Cerebellar cortex (tissue), 1 donor: ENCODE measurements around the gene RALGAPB.
"Not testable (repeated sequence)": the region's sequence is repeated elsewhere in the genome, so short reads cannot be mapped to it uniquely, and the experiment has no call there.

Source experiments
- DNase-seq: peaks from one replicate; pipeline ENCODE4 v3.0.0-alpha.2; 2015; ENCODE audit warnings: low spot score

The RALGAPB gene

DNA sequence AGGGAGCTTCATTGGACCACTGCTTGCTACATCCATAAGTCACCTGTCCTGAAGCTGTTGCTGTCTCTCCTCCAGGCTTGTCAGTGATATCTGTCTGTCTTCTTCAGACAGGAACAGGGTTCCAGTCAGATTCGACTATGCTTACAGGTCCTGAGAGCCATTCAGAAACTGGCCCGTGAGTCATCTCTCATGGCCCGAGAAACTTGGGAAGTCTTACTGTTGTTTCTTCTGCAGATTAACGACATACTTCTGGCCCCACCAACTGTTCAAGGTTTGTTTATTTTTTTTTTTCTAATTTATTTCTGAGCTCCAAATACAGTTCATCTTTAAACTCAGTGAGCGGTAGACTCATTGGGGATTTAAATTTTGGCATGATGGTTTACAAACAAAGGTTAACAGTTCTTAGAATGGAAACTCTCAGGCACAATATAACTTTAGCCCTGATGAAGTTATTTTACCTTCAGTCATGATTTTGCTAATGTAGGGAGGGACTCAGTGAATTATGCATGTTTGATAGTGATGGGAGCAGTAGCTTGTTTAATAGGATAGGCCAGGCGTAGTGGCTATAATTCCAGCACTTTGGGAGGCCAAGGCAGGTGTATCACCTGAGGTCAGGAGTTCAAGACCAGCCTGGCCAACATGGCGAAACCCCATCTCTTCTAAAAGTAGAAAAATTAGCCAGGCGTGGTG is 24.7 kb downstream of the RALGAPB start:
- no peak for DNase-seq

DNA sequence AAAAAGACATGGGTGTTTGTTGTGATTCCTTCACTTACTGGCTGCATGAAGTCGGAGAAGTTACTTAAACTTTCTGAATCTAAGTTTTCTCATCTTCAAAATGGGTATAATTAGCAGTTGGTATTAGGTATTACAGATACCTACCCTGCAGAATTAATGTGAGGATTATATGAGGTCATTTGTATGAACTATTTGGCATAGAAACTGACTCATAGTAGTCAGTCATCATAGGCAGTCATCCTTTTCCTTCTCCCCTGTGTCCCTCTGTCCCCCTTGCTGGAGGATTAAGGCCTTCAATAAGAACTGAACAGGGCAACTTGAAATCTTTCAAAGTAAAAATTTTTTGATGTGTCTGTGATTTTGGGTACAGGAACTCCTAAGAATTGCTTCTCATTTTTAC is 26.3 kb downstream of the RALGAPB start:
- no peak for DNase-seq

DNA sequence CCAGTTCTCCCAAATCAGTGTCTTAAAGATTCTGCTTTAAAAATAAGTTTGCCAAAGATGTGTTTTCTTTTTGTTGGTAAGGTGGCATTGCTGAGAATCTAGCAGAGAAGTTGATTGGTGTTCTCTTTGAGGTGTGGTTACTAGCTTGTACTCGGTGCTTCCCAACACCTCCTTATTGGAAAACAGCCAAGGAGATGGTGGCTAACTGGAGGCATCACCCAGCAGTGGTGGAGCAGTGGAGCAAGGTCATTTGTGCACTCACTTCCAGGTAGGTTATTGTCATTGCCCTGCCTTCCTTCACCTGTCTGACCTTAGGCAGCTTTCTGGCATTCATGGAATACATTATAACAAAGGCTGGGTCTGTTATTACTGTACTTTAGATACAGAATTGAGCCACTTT is 26.7 kb downstream of the RALGAPB start:
- no peak for DNase-seq

DNA sequence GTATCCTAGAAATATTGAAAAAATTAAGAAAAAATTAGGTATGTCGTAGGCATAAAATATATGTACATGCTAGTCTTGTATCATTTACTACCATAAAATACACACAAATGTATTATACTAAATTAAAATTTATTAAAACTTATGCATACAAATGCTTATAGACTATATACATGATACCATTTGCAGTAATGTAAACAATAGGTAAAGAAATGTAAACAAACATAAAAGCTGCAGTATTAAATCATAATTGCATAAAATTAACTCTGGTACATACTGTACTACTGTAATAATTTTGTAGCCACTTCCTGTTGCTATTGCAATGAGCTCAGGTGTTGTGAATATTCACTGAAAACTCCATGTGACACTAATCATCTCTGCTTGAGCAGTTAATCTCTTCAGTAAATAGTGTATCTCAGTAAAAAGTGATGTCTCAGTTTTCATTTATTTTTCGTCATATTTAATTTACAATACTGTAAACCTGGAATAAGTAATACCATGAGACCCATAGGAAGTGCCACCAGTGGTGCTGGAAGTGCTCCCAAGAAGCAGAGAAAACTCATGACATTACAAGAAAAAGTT is 29.3 kb downstream of the RALGAPB start:
- no peak for DNase-seq

DNA sequence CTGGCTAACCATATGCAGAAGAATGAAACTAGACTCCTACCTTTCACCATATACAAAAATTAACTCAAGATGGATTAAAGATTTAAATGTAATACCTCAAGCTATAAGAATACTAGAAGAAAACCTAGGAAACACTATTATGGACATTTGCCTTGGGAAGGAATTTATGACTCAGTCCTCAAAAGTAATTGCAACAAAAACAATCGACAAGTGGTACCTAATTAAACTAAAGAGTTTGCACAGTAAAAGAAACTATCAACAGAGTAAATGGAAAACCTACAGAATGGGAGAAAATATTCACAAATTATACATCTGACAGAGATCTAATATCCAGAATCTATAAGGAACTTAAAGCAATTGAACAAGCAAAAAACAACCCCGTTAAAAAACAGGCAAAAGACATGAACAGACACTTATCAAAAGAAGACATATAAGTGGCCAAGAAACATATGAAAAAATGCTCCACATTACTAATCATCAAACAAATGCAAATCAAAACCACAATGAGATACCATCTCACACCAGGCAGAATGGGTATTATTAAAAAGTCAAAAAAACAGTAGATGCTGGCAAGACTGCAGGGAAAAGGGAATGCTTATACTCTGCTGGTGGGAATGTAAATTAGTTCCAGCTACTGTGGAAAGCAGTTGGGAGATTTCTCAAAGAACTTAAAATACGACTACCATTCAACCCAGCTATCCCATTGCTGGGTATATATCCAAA is 31.9 kb downstream of the RALGAPB start:
- no peak for DNase-seq

DNA sequence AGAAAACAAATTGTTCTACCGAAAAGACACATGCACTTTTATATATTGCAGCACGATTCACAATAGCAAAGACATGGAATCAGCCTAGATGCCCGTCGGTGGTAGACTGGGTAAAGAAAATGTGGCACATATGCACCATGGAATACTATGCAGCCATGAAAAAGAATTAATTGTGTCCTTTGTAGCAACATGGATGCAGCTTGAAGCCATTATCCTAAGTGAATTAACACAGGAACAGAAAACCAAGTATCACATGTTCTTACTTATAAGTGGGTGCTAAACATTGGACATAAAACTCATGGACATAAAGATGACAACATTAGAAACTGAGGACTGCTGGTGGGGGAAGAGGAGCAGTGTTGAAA is 32.4 kb downstream of the RALGAPB start:
- DNase-seq, result no peak

DNA sequence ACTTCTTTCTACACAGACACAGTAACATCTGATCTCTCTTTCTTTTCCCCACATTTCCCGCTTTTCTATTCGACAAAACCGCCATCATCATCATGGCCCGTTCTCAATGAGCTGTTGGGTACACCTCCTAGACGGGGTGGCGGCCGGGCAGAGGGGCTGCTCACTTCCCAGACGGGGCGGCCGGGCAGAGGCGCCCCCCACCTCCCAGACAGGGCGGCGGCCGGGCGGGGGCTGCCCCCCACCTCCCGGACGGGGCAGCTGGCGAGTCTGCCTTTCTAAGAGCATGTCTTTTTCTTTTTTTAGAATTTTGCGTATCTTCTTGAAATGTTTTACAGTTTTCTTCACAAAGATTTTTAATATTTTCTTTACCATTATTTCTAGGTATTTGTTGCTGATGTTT is 39.1 kb downstream of the RALGAPB start:
- not testable (repeated sequence) for DNase-seq

DNA sequence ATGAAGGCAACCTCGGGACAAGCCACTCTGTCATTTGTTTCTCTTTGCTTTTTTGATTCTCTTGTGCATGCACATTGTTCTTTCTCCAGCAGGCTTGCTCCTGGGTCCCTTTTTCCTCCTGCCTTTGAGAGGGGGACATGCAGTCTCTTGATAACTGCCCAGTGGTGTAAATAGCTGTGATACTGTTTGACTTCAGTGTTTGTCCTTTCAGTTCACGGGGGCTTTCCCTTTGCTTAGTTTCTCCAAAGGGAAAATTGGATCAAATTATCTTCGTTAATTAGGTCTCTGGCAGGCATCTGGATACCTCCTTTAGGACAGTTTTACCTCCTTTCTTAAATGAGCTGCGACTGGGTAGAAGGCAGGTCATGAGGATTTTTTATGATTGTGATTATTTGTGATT is 41.5 kb downstream of the RALGAPB start:
- no peak for DNase-seq

DNA sequence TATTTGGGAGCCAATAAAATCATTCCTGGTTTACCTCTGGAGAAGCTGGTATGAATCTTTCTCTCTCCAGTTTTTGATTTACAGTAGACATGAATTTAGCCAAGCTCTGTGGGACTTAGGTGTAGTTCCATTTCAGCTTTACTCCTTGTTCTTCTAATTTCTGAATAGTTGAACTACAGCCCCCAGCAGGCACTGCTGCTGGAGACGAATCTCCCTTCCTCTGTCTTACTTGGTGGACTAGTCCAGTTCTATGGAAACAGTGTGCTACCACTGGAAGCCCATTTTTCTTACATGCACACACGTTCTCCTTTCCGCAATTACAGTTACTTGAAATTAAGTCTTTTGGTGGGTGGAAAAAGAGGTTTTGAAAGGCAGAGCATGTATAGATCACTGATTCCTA is 42.3 kb downstream of the RALGAPB start:
- peak; percentile 32 for DNase-seq

DNA sequence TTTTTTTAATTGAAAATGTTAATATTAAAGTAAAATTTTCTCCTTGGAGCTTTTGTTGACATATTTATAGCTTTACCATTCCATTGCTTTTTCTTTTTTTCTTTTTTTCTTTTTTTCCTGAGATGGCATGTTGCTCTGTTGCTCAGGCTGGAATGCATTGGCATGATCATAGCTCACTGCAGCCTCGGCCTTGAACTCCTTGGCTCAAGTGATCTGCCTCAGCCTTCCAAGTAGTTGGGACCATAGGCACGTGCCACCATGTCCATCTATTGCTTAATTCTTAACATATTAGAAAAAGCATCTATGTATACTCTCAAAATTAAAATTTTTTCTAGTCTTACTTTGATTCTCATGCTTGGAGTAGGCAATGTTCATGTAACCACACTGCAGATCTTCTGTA is 43.0 kb downstream of the RALGAPB start:
- no peak for DNase-seq

DNA sequence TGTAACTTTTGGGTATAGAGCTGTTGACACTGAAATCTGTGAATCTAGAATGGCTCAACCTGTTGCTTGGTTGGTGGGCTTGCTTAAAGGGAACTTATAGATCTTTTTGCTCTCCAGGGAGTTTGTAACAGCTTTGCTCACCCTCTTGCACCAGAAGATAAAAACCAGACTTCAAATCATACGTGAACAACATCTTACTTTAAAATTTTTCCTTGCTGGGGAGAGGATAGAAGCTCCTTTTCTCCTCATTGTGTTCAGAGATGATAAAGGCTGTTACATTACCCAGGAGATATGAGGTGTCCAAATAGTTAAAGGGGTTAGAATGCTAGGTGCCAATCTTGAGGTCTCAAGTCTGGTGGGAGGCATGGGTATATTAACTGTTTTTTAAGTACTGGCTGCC is 46.8 kb downstream of the RALGAPB start:
- DNase-seq, result no peak

DNA sequence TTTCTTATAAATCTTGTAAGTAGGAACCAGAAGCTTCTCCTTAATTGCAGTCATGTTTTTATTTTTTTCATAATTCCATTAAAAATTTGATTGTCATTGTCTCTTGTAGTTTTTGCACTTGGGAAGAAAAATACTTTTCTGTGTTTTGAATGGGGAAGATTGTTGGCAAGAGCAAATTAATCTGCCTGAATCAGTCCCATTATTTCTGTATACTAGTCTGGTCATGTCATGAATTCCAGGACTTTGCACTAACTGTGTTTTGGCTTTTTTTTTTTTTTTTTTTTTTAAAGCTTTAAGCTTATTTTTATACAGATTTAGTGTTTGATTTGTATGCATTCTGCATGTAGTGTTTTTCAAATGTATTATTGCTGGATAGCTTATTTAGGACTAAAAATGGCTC is 47.6 kb downstream of the RALGAPB start:
- no peak for DNase-seq

DNA sequence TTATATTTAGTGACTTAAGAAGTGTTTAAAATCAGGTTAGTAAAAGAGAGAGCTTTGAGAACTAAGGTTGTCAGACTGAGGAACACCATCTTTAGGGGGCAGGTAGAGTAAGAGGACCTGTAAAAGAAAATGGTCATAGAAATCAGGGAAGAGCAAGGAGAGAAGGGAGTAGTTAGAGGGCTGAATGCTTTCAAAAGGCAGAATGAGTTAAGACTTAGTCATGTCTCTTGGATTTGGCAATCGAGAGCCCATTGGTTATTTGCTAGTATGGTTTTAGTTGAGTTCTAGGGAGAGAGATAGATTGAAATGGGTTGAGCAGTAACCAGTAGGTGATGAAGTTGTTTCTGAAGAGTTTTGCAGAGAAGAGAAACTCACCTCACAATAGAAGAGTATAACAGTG is 51.1 kb downstream of the RALGAPB start:
- no peak for DNase-seq

DNA sequence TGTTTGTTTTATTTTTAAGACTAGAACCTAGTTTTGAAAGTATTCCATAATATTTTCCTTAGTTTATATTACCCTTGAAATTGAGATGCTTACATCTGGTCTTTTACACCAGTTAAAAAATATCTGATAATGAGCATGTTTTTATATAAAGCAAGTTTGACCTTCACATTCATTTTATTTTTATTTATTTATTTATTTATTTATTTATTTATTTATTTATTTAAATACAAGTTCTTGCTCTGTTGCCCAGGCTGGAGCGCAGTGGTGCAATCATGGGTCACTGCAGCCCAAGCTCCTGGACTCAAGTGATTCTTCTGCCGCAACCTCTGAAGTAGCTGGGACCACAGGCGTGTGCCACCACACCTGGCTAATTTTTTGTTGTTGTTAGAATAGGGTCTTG is 55.5 kb downstream of the RALGAPB start:
- no peak for DNase-seq

DNA sequence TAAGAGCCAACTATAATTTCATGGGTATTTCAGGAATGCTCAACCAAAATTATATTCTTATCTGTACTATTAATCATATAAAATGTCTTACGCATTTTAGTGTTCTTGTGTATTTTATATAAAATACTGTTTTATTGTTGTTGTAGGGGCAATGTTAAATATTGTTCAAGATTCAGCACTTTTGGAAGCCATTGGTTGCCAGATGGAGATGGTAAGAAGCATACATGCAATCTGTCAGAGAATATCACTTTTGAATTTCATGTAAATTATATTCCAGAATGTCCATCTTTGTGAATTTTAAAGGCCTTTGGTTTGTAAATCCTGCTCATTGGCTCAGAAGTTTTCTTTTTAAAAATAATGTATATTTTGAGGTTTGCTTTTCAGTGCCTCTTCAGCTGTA is 58.4 kb downstream of the RALGAPB start:
- DNase-seq, result no peak

DNA sequence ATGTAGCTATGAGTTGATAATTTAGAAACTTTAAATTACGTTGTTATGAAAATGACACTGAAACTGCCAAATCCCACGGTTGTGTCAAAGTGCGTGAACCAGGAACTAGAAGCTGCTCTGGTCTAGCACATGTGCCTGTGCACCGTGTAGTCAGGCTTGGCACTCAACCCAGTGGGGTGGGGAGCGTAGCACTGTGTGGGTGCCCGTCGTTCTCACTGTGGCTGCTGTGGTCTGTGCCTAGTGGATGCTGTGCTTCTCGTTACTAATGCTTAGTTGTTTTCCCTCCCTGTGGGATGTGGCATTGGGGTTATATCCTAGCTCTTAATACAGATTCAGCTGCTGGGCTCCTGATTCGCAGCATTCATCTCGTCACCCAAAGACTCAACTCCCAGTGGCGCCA is 62.1 kb downstream of the RALGAPB start:
- DNase-seq, result no peak

DNA sequence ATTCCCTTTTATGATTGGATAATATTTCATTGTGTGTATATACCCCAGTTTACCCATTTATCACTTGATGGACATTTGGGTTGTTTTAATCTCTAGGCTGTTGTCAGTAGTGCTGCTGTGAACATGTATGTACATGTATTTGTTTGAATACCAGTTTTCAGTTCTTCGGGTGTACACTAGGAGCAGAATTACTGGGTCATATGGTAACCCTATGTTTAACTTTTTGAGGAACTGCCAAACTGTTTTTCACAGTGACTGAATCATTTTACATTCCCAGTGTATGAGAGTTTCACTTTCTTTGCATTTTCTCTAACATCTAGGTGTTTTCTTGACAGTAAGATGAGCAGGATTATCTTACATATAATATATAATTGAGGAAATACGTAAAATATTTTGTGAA is 63.7 kb downstream of the RALGAPB start:
- DNase-seq, result no peak

DNA sequence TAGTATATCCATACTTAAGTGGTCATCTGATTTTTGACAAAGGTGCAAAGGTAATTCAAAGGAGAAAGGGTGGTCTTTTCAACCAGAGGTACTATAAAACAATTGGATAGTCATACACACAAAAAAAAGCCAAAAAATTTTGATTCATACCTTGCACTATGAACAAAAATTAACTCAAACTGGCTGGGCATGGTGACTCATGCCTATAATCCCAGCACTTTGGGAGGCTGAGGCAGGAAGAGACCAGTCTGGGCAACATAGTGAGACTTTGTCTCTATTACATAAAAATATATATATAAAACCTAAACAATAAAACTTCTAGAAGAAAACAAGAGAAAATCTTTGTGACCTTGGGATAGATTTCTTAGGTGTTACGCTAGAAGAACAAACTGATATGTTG is 64.5 kb downstream of the RALGAPB start:
- no peak for DNase-seq

DNA sequence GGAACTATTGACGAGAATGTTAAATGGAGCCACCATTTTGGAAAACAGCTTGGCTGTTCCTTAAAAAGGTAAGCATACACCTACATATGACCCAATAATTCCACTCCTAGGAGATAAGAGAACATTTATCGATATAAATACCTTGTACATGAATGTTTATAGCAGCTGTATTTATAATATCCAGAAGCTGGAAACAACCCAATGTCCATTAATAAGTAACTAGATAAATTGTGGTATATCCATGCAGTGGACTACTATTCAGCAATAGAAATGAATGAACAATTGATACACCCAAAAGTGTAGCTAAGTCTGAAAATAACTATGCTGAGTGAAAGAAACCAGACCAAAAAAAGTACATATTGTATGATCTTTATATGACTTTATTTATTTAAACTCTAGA is 66.1 kb downstream of the RALGAPB start:
- no peak for DNase-seq

DNA sequence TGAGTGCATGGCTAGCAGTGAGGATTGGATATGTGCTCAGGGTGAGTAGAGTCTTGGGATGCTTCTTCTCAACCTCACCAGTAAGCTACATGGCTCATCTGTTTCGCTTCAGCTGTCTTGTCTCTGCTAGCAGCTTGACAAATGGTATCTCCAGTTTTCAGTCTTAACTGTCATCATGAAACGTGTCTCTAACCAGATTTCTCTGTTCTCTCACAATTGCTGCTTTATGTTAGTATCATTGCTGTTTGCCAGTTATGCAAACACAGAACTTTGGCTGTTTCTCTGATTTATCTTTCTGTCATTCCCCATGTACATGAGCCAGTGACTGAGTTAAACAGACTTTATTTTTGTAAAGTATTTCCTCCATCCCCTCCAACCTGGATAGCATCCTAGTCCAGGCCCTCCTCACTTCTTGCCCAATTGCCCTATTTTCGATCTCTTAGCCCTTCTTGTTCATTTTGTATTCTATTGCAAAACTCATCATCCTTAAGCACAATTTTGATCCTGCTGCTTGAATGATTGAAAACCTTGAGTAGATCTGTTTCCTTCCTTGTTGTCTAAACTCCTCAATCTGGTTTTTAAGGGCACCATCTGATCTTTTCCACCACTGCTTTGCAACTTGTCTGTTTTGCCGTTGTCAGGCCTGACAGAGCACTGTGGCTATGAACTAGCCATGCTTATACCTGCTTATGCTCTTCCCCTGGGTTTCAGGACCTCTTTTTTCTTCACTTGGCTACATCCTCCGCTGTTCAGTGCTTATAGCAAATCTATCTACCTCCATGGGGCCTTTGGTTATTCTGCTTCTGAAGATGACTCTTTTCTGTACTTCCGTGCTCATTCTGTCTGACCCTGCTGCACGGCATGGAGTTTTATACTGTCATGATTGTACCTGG is 70.6 kb downstream of the RALGAPB start:
- no peak for DNase-seq

DNA sequence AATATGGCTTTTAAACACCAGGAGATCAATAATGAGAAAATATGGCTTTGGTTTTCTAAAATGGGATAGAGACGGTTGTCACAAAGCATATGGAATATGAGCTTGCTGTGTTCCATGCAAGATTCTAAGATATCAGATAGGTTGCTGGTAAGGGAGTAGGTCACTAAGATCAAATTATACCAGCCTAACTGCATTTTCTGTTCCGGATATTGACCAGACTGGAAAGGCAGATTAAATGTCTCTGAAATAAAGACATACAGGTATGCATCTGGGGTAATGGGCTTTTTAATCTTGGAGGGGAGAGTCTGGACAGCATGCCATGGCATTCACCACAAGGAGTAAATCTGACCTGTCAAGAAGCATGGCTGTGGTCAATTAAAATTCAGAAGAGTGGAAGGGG is 73.1 kb downstream of the RALGAPB start:
- no peak for DNase-seq

DNA sequence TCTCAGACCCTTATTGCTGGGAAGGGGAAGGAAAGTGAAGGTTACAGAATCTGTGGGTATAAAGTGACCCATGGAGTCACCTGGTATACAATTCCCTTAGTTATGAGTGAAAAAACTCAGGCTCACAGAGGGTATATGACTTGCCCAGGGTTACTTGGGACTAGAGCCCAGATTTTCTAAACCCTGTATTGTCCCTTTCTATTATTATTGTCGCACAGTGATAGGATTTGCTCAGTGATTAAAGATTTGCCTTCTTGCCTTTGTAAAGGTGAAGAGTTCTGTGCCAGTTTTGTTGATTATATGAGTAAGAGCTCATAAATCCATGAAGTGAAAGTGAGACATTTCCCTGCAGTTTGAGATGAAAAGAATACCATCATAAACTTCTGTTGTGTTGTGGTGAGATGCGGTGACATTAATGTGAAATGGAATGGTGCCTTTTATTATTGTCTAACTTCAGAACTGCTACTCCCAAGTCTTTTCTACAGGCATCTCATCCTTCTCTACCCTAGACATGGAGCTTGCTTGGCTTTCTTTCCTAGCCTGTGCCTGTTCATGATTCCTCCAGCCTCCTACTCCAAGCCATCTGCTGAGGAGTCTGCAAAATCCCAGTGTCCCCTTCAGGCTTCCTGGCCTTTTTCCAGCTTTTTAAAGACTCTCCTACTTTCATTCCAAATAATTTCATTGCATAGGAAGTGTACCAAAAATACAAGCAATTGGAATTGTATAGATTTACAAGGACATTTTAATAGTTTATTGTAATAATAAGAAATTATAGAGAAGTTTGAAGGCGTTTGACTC is 74.8 kb downstream of the RALGAPB start:
- DNase-seq, result peak; percentile 30
